NOMO-1 treated with dmso at 0.1 percent for 144 hours (cell line): Measurements from ENCODE around the gene OPN1MW2.
"Not testable (repeated sequence)": the region's sequence is repeated elsewhere in the genome, so short reads cannot be mapped to it uniquely, and the experiment has no call there.

Experiments
- DNase-seq: peaks from one replicate; lab custom pipeline; 2025; ENCODE audit not compliant: unreplicated experiment; lab: John Stamatoyannopoulos, UW

Gene OPN1MW2

DNA sequence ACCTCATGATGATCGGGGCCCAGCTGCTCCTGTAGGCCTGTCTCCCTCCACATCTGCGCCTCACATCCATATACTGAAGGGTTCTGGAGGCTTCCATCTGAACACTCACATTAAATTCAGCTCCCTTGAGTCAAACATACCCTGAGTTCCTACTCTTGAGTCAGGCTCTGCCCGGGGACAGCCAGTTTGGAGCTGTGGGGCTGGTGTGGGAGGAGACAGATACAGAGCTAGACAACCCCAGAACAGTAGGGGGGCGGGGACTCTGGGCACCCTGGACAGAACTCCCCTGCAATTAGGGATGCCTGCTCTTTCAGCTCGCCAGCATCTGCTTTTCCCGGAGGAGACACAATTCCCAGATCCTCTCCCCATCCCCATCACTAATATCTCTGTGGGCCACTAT lies 43.5 kb downstream of the OPN1MW2 start:
- DNase-seq: not testable (repeated sequence)

DNA sequence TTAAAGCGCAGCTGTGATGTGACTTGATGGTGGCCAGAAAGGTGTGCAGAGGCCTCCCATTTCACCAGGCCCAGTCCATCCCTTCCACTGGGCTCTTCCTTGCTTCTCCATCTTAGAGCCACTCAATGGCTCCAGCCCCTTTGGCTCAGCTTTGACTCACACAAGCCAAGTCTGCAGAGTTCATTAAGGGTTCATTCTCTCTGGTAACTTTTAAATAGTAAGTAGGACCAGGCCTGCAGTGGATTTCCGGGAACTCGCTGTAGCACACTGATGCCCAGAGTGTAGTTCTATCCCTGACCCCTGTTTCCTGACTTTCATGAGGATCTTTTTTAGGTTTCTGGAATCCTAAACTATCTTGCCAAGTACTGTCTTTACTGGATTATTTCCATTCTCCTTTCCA lies 49.7 kb downstream of the OPN1MW2 start:
- not testable (repeated sequence) for DNase-seq
